Measurements from ENCODE around the gene PTCSC3.

- TF ChIP-seq, protein P1, sequence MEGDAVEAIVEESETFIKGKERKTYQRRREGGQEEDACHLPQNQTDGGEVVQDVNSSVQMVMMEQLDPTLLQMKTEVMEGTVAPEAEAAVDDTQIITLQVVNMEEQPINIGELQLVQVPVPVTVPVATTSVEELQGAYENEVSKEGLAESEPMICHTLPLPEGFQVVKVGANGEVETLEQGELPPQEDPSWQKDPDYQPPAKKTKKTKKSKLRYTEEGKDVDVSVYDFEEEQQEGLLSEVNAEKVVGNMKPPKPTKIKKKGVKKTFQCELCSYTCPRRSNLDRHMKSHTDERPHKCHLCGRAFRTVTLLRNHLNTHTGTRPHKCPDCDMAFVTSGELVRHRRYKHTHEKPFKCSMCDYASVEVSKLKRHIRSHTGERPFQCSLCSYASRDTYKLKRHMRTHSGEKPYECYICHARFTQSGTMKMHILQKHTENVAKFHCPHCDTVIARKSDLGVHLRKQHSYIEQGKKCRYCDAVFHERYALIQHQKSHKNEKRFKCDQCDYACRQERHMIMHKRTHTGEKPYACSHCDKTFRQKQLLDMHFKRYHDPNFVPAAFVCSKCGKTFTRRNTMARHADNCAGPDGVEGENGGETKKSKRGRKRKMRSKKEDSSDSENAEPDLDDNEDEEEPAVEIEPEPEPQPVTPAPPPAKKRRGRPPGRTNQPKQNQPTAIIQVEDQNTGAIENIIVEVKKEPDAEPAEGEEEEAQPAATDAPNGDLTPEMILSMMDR (IDR thresholded peaks at IDR 0.05): no peak
- TF ChIP-seq POLR2A (IDR thresholded peaks at IDR 0.05): no peak
Observed at GRCh38 chr14:36222337-36222736, 45.8 kb upstream of the PTCSC3 start.

All from tibial nerve (tissue), 3 donors.